Measurements from ENCODE around the gene LNP1.

- TF ChIP-seq SIN3A (IDR thresholded peaks at IDR 0.05; ENCODE audit: borderline replicate concordance, low read depth, low read length): no peak
- no peak for TF ChIP-seq HCFC1 (IDR thresholded peaks at IDR 0.05; ENCODE audit: low read depth, low read length)
- no peak for TF ChIP-seq NCOR1 (IDR thresholded peaks at IDR 0.05; ENCODE audit: borderline replicate concordance, low read length)
- TF ChIP-seq FOXM1 (CRISPR knock-in tag; IDR thresholded peaks at IDR 0.05): no peak
- no peak for TF ChIP-seq ATRX (CRISPR knock-in tag; IDR thresholded peaks at IDR 0.05; ENCODE audit: borderline replicate concordance)
- no peak for TF ChIP-seq TFDP2 (CRISPR knock-in tag; IDR thresholded peaks at IDR 0.05)
- no peak for TF ChIP-seq CHCHD3 (CRISPR knock-in tag; IDR thresholded peaks at IDR 0.05)
- no peak for TF ChIP-seq BCLAF1 (IDR thresholded peaks at IDR 0.05)
- no peak for TF ChIP-seq JUND (CRISPR knock-in tag; IDR thresholded peaks at IDR 0.05)
Measured at GRCh38 chr3:100468676-100469075, 67.3 kb downstream of the LNP1 start.
